HK-2 (cell line): ENCODE results near the gene CNTN4.
"Not testable (repeated sequence)": the region's sequence is repeated elsewhere in the genome, so short reads cannot be mapped to it uniquely, and the experiment has no call there.

Source experiments
- DNase-seq: peaks from one replicate; pipeline ENCODE4 v3.0.0-alpha.2; 2018; ENCODE audit not compliant: unreplicated experiment

CNTN4 gene

DNA sequence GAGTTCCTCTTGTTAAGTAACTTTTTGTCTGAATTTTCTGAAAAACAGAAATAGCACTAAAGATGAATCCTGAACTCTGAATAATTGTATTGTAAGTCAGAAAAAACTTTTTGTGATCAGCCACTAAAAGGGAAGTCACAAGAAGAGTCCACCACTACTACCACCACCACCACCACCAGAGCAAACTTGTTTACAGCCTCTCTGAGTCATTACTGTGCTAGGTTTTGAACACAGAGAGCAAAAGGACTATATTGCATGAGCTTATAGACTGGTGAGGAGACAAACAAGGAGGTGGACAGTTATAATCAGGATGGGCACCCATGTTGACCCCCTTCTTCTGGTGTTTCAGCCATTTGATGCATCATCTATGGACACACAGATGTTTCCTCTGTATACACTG, 869.8 kb downstream of the CNTN4 start:
- no peak for DNase-seq

GRCh38 chr3:2976212-2976611, 877.5 kb downstream of the CNTN4 start:
- no peak for DNase-seq

- no peak for DNase-seq
Measured at GRCh38 chr3:2976796-2977195, 878.1 kb downstream of the CNTN4 start.

DNA sequence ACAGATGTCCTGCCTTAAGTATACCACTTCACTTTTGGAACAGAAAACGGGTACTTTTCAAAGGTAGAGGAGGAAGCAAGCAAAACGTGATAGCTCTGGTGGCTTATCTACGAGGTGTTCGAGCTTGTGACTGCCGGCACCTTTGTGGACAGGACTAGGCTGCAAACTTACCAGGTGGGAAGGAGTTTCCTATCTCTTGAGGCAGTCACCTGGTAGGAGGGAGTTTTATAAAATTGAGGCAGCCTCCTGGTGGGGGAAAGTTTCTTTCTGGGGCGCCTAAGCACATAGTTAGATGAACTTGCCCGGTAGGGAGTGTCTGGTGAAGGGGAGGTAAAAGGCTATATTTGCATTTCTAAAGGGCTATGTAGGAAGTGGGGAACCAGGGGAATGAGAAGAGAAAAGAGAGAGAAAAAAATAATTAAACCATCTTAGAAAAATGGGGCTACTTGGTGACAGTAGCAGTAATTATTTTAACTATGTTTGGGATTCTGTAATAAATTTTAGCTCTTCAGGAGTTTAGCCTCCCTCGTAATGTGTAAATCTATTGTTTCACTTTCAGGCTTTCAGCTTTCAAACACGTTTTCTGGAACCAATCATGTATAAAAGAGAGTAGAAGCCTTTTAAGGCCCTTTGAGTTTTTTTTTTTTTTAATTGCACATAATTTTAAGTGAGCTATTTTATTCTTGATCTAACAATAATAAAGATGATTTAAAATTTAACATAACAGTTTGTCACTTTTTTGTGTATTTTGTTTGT, 880.5 kb downstream of the CNTN4 start:
- DNase-seq = no peak

DNA sequence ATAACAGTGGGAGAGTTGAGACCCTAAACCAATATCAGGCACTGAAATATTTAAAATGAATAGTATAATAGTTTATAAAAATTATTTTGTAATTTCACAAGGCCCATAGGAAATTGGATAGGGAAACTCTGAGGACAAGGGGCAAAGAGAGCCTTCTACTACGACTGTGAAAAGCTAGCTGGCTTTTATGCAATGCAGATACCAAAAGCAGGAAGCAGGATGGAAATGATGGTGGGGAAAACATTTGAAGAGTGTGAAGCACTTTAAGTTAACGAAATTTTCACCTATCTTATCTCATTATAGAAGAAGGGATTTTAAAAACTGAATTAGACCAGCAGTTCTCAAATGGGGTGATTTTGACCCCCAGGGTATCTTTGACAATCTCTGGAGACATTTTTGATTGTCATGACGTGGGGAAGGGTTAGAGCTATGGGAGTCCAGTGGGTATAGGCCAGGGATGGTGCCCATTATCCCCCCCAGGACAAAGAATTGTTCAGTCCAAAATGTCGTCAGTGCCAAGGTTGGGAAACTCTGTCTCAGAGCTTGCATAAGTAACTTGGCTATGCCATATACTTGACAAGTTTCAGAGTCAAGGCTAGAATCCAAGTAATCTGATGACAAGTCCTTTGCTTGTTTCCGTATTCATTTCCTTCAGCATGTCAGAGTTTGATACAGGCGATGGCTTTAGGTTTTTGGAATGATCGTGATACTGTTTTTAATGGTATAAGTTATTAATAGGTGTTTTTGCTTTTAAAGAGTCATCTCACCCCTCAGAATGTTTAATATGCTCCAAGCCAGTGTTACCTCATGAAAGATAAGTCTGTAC, 885.6 kb downstream of the CNTN4 start:
- no peak for DNase-seq

GRCh38 chr3:2984831-2985220, 886.2 kb downstream of the CNTN4 start:
- no peak for DNase-seq

DNA sequence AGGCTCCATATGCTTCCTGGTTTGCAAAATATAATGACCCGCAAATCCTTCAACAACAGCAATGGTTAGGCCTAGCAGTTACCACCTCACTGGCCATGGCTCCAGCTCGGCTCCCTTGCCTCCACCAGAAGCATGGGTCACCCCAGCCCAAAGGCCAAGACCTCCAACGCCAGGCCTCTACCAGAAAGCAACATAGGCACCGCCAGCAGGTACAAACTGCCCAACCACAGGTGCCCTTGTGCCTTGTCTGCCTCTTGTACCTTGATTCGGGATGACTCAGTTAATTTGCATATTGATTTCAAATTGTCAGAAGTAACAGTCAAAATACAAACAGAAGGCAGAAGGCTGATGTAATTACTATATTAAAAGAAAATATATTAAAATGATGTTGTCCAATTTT, 886.8 kb downstream of the CNTN4 start:
- no peak for DNase-seq

DNA sequence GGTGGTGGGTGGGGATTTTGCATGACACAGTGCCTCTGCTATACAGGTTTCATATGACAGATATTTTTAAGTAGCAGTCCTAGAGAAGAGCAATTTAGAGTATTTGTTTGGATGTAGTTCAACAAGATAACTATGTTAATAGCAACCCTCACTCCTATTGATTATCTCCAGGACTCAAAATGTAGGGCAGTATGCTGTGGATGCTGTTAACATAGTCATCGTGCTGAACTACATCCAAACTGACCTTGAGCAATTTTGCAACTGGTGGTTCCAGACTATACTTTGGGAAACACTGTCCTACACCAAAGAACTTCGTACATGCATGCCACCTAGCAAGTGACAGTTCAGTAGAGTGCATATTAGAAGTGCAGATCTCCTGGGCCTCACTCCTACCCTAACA, 893.9 kb downstream of the CNTN4 start:
- DNase-seq = no peak

DNA sequence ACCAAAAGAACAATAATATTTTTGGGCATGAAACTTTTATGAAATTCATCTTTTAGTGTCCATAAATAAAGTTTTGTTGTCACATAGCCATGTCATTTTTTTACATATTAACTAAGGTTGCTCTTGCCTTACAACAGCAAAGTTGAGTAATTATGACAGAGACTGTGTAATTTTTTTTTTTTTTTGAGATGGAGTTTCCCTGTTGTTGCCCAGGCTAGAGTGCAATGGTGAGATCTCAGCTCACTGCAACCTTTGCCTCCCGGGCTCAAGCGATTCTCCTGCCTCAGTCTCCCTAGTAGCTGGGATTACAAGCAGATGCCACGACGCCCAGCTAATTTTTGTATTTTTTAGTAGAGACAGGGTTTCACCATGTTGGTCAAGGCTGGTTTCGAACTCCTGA, 894.5 kb downstream of the CNTN4 start:
- DNase-seq = not testable (repeated sequence)

- no peak for DNase-seq
Measured at GRCh38 chr3:2993736-2994135, 895.1 kb downstream of the CNTN4 start.

GRCh38 chr3:2995195-2995594, 896.5 kb downstream of the CNTN4 start:
- DNase-seq = no peak

DNA sequence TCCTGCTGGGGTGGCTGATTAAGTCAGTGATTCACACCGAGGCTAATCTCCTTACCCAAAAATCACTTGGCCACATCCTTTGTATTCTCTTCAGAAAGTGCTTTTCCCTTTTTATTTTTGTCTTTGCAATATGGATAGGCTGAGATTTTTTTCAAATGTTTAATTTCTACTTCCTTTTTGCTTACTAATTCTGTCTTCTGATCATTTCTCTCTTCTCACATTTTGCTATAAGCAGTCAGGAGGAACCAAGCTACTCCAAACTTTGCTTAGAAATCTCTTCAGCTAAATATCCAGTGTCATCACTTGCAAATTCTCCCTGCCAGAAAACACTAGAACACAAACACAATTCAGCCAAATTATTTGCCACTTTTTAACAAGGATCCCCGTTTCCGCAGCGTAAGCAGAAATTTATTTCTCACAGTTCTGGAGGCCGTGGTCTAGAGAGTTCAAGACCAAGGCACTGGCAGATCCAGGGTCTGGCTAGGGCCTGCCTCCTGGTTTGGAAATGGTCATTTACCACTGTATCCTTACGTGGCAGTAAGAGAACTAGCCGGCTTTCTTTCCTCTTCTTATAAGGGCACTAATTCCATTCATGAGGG, 906.6 kb downstream of the CNTN4 start:
- no peak for DNase-seq

GRCh38 chr3:3013317-3014052, 914.8 kb downstream of the CNTN4 start:
- no peak for DNase-seq

- DNase-seq = no peak
Measured at GRCh38 chr3:3015185-3016089, 916.8 kb downstream of the CNTN4 start.

DNA sequence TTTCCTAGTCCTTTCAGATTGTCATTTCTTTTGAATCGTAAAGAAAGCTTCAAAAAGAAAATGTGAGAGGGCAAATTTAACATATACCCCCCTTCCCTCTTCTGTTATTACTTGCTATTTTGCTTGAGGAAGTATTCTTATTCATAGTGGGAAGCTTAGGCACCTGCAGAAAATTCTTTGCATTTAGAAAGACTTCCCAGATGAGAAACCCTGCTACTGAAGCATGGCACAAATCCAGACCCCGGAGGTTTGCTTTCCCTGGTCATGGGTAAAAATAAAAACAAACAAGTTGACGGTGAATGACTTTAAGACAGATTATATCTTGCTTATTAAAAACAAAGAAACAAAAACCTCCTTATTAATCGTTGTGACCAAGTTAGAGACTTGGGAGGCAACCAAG, 917.6 kb downstream of the CNTN4 start:
- no peak for DNase-seq

GRCh38 chr3:3020209-3020608, 921.5 kb downstream of the CNTN4 start:
- DNase-seq = no peak

DNA sequence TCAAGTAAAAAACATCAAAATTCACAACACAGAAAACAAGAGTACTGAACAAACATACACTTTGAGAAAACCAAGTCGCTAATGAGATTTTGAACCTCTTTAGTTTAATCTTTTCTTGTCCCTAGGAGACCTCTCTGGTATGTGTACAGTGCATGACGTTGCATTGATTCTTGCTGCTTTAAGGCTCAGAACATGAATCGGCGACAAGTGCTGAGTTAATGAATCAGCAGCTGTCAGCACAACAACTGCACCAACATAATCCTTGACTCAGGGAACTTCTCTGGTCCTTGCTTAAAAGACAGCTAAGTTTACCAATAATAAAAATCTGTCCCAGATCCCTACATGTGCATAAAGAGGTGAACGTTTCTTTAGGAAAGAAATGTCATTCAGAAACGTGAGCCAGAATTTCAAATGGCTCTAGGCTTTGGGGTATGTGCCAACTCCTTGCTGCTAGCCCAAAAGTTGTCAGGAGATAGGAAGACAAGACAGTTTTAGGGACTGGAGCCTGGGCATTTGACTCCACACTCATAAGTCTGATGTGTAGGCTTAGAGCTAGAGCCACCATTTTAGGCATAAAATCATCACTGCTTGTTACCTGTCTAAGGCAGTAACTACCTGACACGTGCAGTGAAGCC, 924.6 kb downstream of the CNTN4 start:
- DNase-seq = no peak

DNA sequence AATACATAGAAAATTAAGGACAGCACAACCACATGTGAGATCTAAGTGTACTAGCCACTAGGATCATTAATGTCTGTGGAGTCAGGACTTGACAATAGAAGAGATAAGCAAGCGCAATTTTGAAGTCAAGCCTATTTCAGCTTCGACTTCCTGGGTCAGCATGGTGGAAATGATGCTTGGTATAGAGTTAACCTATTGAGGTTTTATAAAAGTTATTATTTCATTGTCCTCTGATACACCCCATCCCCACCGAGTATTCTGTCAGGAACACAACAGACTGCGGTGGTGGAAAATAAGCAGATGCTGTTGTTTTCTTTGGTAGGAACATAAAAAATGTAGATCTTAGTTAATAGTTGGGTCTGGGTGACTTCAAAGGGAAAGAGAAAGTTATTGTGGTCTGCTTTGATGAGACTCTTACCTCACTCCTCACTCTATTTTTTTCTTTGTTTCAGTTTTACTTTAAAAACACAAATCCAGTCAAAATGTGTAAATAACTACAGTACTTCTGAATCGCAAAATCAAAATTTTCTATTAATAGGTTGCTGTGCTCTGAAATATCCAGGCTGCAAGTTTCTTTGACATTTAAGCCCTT, 929.4 kb downstream of the CNTN4 start:
- no peak for DNase-seq

DNA sequence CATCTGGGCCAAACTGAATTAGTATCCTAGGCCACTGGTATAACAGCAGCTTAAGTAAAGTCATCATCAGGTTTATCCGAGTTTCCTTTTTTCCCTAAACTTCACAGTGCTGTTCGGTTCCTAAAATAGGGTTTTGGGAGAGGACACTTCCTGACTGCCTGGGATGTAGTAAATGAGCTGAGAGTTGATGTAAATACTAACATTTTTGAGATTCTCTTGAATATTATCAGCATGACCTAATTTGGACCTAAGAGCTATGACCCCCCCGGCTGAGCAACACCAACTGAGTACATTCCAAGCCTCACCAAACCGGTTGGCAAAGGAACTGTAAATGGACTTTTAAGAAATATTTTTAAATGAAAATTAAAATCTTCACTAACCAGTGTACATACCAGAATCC, 932.7 kb downstream of the CNTN4 start:
- DNase-seq = no peak

- no peak for DNase-seq
Measured at GRCh38 chr3:3037156-3037555, 938.5 kb downstream of the CNTN4 start.
